K562 (cell line): Measurements from ENCODE around the gene CROCC2. TPM values are rescaled to one million over a fixed set of nuclear protein-coding genes. Genes with fewer than 3 reads are reported as not detected.

Experiments used
- ATAC-seq: fragments of 200-7000 bp; cut with Tn5 transposase; 3 replicates; pipeline ENCODE4 v1.9.1; 2020; ENCODE audit warnings: moderate library complexity
- BruUV-seq: library from RNA; stranded (reverse); fragments of 400-500 nt; replicated peaks from 2 replicates; lab custom pipeline; 2021; lab: Mats Ljungman, UMichigan
- CTCF ChIA-PET: fragments of 300-600 bp; formaldehyde crosslinking; extraction: SDS; loops from one replicate; lab custom pipeline; 2021; ENCODE audit warnings: low intra/inter-chr PET ratio; lab: Yijun Ruan, JAX
- POLR2A ChIA-PET: fragments of 300-600, 350-650 bp; sonication (Branson Sonifier 250); formaldehyde crosslinking; extraction: SDS; loops from one replicate; lab custom pipeline; 2021; ENCODE audit warnings: antibody characterized with exemption, inconsistent platforms; lab: Yijun Ruan, JAX
- DNase-seq, 4 experiments: peaks; one replicate each; pipeline versions ENCODE4 v3.0.0 to v3.0.0-alpha.2; 2011 to 2018; ENCODE audit warnings: low spot score in 3 of 4, mixed read lengths in 3 of 4; ENCODE audit errors: extremely low read depth in 1 of 4
- FAIRE-seq: peaks from 2 replicates; lab custom pipeline; 2011; peaks lifted over from hg19 to GRCh38; lab: Jason Lieb, UNC
- H2AFZ ChIP-seq: 2 replicates; pipeline ENCODE4 v1.6.0; 2011; ENCODE audit warnings: low read depth, low read length, control low read depth, inconsistent platforms
- H3K27ac ChIP-seq: fragments of 200-600 bp; 3 replicates; pipeline ENCODE4 v1.8.0; 2011; ENCODE audit warnings: low read depth, mild to moderate bottlenecking, control low read depth, inconsistent platforms, low read length, moderate library complexity, mixed read lengths; ENCODE audit errors: extremely low read depth
- H3K27me3 ChIP-seq, 2 experiments: fragments of 300-600 bp in 1 of 2; 2 replicates in 1 of 2; 3 replicates in 1 of 2; pipeline versions ENCODE4 v1.6.0 to v1.8.0; 2011; ENCODE audit warnings: inconsistent platforms in 2 of 2, low read length in 2 of 2, mild to moderate bottlenecking in 1 of 2, mixed read lengths in 1 of 2, moderate library complexity in 1 of 2; ENCODE audit not compliant: control insufficient read depth in 2 of 2, insufficient read depth in 2 of 2
- H3K36me3 ChIP-seq: fragments of 300-600 bp; 3 replicates; pipeline ENCODE4 v1.8.0; 2011; ENCODE audit warnings: mild to moderate bottlenecking, low read length, inconsistent platforms; ENCODE audit not compliant: control insufficient read depth, insufficient read depth
- H3K4me1 ChIP-seq, 2 experiments: fragments of 200-600 bp in 1 of 2; replicated peaks in 1 of 2; 2 replicates in 1 of 2; 3 replicates in 1 of 2; pipeline versions ENCODE4 v1.5.1 to v1.8.0; 2011; ENCODE audit warnings: inconsistent platforms in 2 of 2, low read length in 2 of 2, mild to moderate bottlenecking in 1 of 2, mixed read lengths in 1 of 2, moderate library complexity in 1 of 2; ENCODE audit not compliant: control insufficient read depth in 2 of 2, insufficient read depth in 2 of 2
- H3K4me2 ChIP-seq: 2 replicates; pipeline ENCODE4 v1.6.1; 2011; ENCODE audit warnings: low read length, control low read depth, inconsistent platforms, mixed read lengths; ENCODE audit not compliant: insufficient read depth
- H3K4me3 ChIP-seq: fragments of 200-600 bp; sonication (generic), shearing (Covaris generic); 2 replicates; pipeline ENCODE4 v1.5.1; 2016; ENCODE audit warnings: control low read depth, inconsistent platforms
- H3K79me2 ChIP-seq: fragments of 200-600 bp; 3 replicates; pipeline ENCODE4 v1.8.0; 2011; ENCODE audit warnings: low read length, inconsistent platforms; ENCODE audit not compliant: control insufficient read depth, insufficient read depth
- H3K9ac ChIP-seq, 2 experiments: 2 replicates each; pipeline versions ENCODE4 v1.6.0 to v1.6.1; 2011; ENCODE audit warnings: low read depth in 2 of 2, low read length in 2 of 2, control low read depth in 1 of 2, inconsistent platforms in 1 of 2, mild to moderate bottlenecking in 1 of 2, mixed read lengths in 1 of 2; ENCODE audit not compliant: insufficient read depth in 1 of 2
- H3K9me1 ChIP-seq: one replicate; pipeline ENCODE4 v1.6.0; 2011; ENCODE audit warnings: inconsistent platforms, mild to moderate bottlenecking, low read length, moderate library complexity; ENCODE audit not compliant: control insufficient read depth, insufficient read depth
- H3K9me3 ChIP-seq: replicated peaks from 2 replicates; pipeline ENCODE4 v1.5.1; 2011; ENCODE audit warnings: low read depth, low read length, inconsistent platforms; ENCODE audit not compliant: control insufficient read depth, insufficient read depth
- H4K20me1 ChIP-seq: replicated peaks from 2 replicates; pipeline ENCODE4 v1.6.1; 2011; ENCODE audit warnings: low read length, inconsistent platforms, mixed read lengths; ENCODE audit not compliant: control insufficient read depth, insufficient read depth
- CREB1 ChIP-seq, 2 experiments: sonication (generic) in 1 of 2; formaldehyde crosslinking in 1 of 2; IDR thresholded peaks; 2 replicates each; pipeline versions ENCODE4 v1.6.1 to v1.8.0; 2012 to 2022; ENCODE audit warnings: inconsistent platforms in 1 of 2, mild to moderate bottlenecking in 1 of 2, missing genetic modification reagents in 1 of 2, moderate library complexity in 1 of 2
- CTBP1 ChIP-seq: fragments of 450-650 bp; IDR thresholded peaks from 2 replicates; pipeline ENCODE4 v1.6.1; 2016; ENCODE audit warnings: borderline replicate concordance
- ESRRB ChIP-seq: fragments of 250-450 bp; sonication (Bioruptor Pico); IDR thresholded peaks from 2 replicates; pipeline ENCODE4 v1.5.0; 2020; ENCODE audit warnings: mild to moderate bottlenecking, moderate library complexity, borderline replicate concordance
- EWSR1 ChIP-seq: fragments of 450-650 bp; IDR thresholded peaks from 2 replicates; pipeline ENCODE4 v1.6.1; 2018; ENCODE audit warnings: borderline replicate concordance, mild to moderate bottlenecking, low read depth, moderate library complexity; ENCODE audit not compliant: partially characterized antibody
- GABPA ChIP-seq: fragments of 200-800 bp; sonication (Bioruptor generic); conservative IDR thresholded peaks from 2 replicates; pipeline ENCODE4 v1.6.1; 2016; ENCODE audit warnings: low read depth, missing genetic modification characterization, missing compliant biosample characterization
- GMEB1 ChIP-seq: fragments of 250-450 bp; sonication (Bioruptor Pico); IDR thresholded peaks from 2 replicates; pipeline ENCODE4 v1.4.0; 2020; ENCODE audit warnings: mild to moderate bottlenecking
- HDAC1 ChIP-seq, 2 experiments: fragments of 450-650 bp; IDR thresholded peaks; 2 replicates each; pipeline ENCODE4 v1.6.1; 2016 to 2017; ENCODE audit warnings: inconsistent platforms in 1 of 2, mild to moderate bottlenecking in 1 of 2, moderate library complexity in 1 of 2
- KDM4B ChIP-seq, 2 experiments: fragments of 450-650 bp in 1 of 2; sonication (generic) in 1 of 2; IDR thresholded peaks; 2 replicates each; pipeline ENCODE4 v1.6.1; 2016 to 2017; ENCODE audit warnings: borderline replicate concordance in 2 of 2, antibody characterized with exemption in 1 of 2, low read depth in 1 of 2, mild to moderate bottlenecking in 1 of 2
- NFIC ChIP-seq: fragments of 450-650 bp; IDR thresholded peaks from 2 replicates; pipeline ENCODE4 v1.6.1; 2017; ENCODE audit warnings: mild to moderate bottlenecking, inconsistent platforms
- WGBS: fragments of 100-300 bp; shearing (Covaris generic); methylation state at CpG from one replicate; pipeline ENCODE4 v1.1.6; 2016; ENCODE audit warnings: low coverage, mixed read lengths; ENCODE audit not compliant: insufficient coverage; ENCODE audit errors: missing lambda C conversion rate; 5-methylcytosine and 5-hydroxymethylcytosine counted together
- in situ Hi-C: fragments of 300-500 bp; cut with MboI; formaldehyde crosslinking; loops from 4 replicates; pipeline ENCODE4 v1.15.0; 2018; ENCODE audit warnings: inconsistent platforms, mixed read lengths
- intact Hi-C: fragments of 100-400 bp; cut with micrococcal nuclease; formaldehyde crosslinking; loops from 2 replicates; pipeline ENCODE4 v1.14.2; 2022
- polyA plus RNA-seq, 8 experiments: library from polyadenylated mRNA; depleted of rRNA in 4 of 8; stranded (reverse) in 5 of 8; unstranded in 3 of 8; fragments of >200 nt; fragmentation: Nextera tagmentation in 2 of 8; fragmentation: Illumina TruSeq in 1 of 8; extraction: Ambion mirVana in 2 of 8; extraction: Trizol in 1 of 8; gene quantifications; 2 replicates each; pipeline versions ENCODE4 v1.2.1 to v1.2.3, GENCODE V29; 2011 to 2014; ENCODE audit warnings: inconsistent platforms in 1 of 8, missing spikeins in 1 of 8
- total RNA-seq, 7 experiments: library from RNA; depleted of rRNA in 6 of 7; stranded (reverse); fragments of >200 nt in 6 of 7; fragmentation: Illumina TruSeq in 2 of 7; extraction: Trizol in 2 of 7; gene quantifications; 2 replicates each; pipeline versions ENCODE4 v1.2.1 to v1.2.3, GENCODE V29; 2011 to 2021; ENCODE audit warnings: low replicate concordance in 1 of 7

The CROCC2 gene
- total and polyA plus RNA-seq, 9 of the 15 experiments (the other 6 are each of a cell fraction or from before 2014, with no cell fraction given) = not detected

- no peak for TF ChIP-seq GMEB1 (CRISPR knock-in tag)
These were observed 13.9 kb downstream of the CROCC2 start (continued) for GRCh38 chr2:240919786-240920782.

- H4K20me1 ChIP-seq = peaks cover 6% of the 10 kb centered on the region
- 7% methylated on average over 4 of the region's 4 CpGs for WGBS
- TF ChIP-seq GABPA (tag) (no peak), CTBP1 (no peak), ESRRB (CRISPR knock-in tag) (no peak), HDAC1 (IDR thresholded peaks at IDR 0.05) (no peak), NFIC (peak; percentile 76), CREB1 (IDR thresholded peaks at IDR 0.05) (no peak), CREB1 (CRISPR knock-in tag; IDR thresholded peaks at IDR 0.05) (no peak), KDM4B (IDR thresholded peaks at IDR 0.05; ENCODE audit: borderline replicate concordance in 2 of 2, low read depth in 1 of 2) (no peak), EWSR1 (no peak)
- TF ChIP-seq, all 486 proteins: peak for 1
- no peak for ATAC-seq
- POLR2A ChIA-PET = interaction anchor here (0.6 kb wide), 1 partner anchor 134 kb away, joined by 3 read pairs; no protein-coding TSS in a partner anchor
- H3K4me2 ChIP-seq = no peak overlapping the region
- no peaks in the 10 kb centered on the region for H3K79me2 ChIP-seq
- DNase-seq = no peak
- no peak overlapping the region for H3K9ac ChIP-seq
- no peak for FAIRE-seq
- CTCF ChIA-PET = no interaction called here
- intact Hi-C loops = no loop called here
- peaks cover 0 to 19% of the 10 kb centered on the region in 2 experiments; a peak in 2 of 5 replicates for H3K4me1 ChIP-seq
- H3K9me1 ChIP-seq = no peaks in the 10 kb centered on the region
- BruUV-seq = no TSS peak
- H3K9me3 ChIP-seq = no peaks in the 10 kb centered on the region
- no peak overlapping the region for H3K4me3 ChIP-seq
- in situ Hi-C loops = no loop called here
- H3K27ac ChIP-seq = no peak overlapping the region
- no peaks in the 10 kb centered on the region for H3K36me3 ChIP-seq
- peaks cover 0 to 21% of the 10 kb centered on the region in 2 experiments; a peak in 2 of 5 replicates for H3K27me3 ChIP-seq
- no peak overlapping the region for H2AFZ ChIP-seq
These were observed 14.7 kb downstream of the CROCC2 start for GRCh38 chr2:240920783-240921231.
